Measurements from ENCODE around the gene DCTN2. TPM values are rescaled to one million over a fixed set of nuclear protein-coding genes. Genes with fewer than 3 reads are reported as not detected.
A peak's percentile ranks its signal among the peaks of the same experiment; 100 is the strongest.

Gene DCTN2
- polyA plus RNA-seq, 1 donor from 2014 or later, result 79.0 TPM

GRCh38 chr12:57548488-57548887 is 1.5 kb upstream of the DCTN2 start:
- Mint-ChIP-seq H3K27ac (peak overlapping the region in 1 of 3 donors; percentile 16), H3K27me3 (peaks cover 3% of the 10 kb centered on the region), H3K4me3 (peak overlapping the region in 3 of 4 donors; percentile 41 to 68 (median 49)), H3K9me3 (no peaks in the 10 kb centered on the region), H3K4me1 (peaks cover 16 to 32% (median 29%) of the 10 kb centered on the region in 3 donors), H3K36me3 (no peaks in the 10 kb centered on the region)

GRCh38 chr12:57548013-57548315 is 972 bp upstream of the DCTN2 start:
- Mint-ChIP-seq H3K4me1 (peaks cover 16 to 31% (median 29%) of the 10 kb centered on the region in 3 donors), H3K36me3 (no peaks in the 10 kb centered on the region), H3K27me3 (peaks cover 3% of the 10 kb centered on the region), H3K4me3 (no peak overlapping the region), H3K27ac (no peak overlapping the region), H3K9me3 (no peaks in the 10 kb centered on the region)

- H3K4me1 Mint-ChIP-seq, result peaks cover 16 to 31% (median 29%) of the 10 kb centered on the region in 3 donors
- peaks cover 3% of the 10 kb centered on the region for H3K27me3 Mint-ChIP-seq
- H3K9me3 Mint-ChIP-seq, result no peaks in the 10 kb centered on the region
- H3K36me3 Mint-ChIP-seq, result no peaks in the 10 kb centered on the region
- peak overlapping the region; percentile 95 to 99 (median 97) for H3K4me3 Mint-ChIP-seq
- peak overlapping the region; percentile 34 to 94 (median 89) for H3K27ac Mint-ChIP-seq
Observed at GRCh38 chr12:57547288-57548012, 458 bp upstream of the DCTN2 start.

GRCh38 chr12:57545809-57546437 is 1.1 kb downstream of the DCTN2 start:
- Mint-ChIP-seq H3K4me1 (peaks cover 16 to 31% (median 30%) of the 10 kb centered on the region in 3 donors), H3K36me3 (peaks cover 2% of the 10 kb centered on the region), H3K27me3 (peaks cover 3% of the 10 kb centered on the region), H3K27ac (peak overlapping the region in 2 of 3 donors; percentile 46 to 94), H3K4me3 (peak overlapping the region; percentile 95 to 99 (median 97)), H3K9me3 (no peaks in the 10 kb centered on the region)

- H3K9me3 Mint-ChIP-seq, result no peaks in the 10 kb centered on the region
- H3K4me1 Mint-ChIP-seq, result peaks cover 16 to 29% (median 26%) of the 10 kb centered on the region in 3 donors
- peak overlapping the region in 1 of 4 donors; percentile 7 for H3K4me3 Mint-ChIP-seq
- peaks cover 2% of the 10 kb centered on the region for H3K36me3 Mint-ChIP-seq
- H3K27ac Mint-ChIP-seq, result no peak overlapping the region
- H3K27me3 Mint-ChIP-seq, result no peaks in the 10 kb centered on the region
Observed at GRCh38 chr12:57543581-57543980, 3.4 kb downstream of the DCTN2 start.

- H3K4me3 Mint-ChIP-seq, result no peak overlapping the region
- H3K27me3 Mint-ChIP-seq, result no peaks in the 10 kb centered on the region
- H3K27ac Mint-ChIP-seq, result no peak overlapping the region
- no peaks in the 10 kb centered on the region for H3K9me3 Mint-ChIP-seq
- peaks cover 4% of the 10 kb centered on the region for H3K36me3 Mint-ChIP-seq
- peaks cover 9 to 22% (median 19%) of the 10 kb centered on the region in 3 donors for H3K4me1 Mint-ChIP-seq
Observed at GRCh38 chr12:57541717-57542116, 5.3 kb downstream of the DCTN2 start.

GRCh38 chr12:57541001-57541400 is 6.0 kb downstream of the DCTN2 start:
- Mint-ChIP-seq H3K36me3 (peaks cover 4% of the 10 kb centered on the region), H3K27me3 (no peaks in the 10 kb centered on the region), H3K9me3 (no peaks in the 10 kb centered on the region), H3K4me1 (peaks cover 4 to 17% (median 16%) of the 10 kb centered on the region in 3 donors), H3K27ac (no peak overlapping the region), H3K4me3 (no peak overlapping the region)

GRCh38 chr12:57539134-57539768 is 7.7 kb downstream of the DCTN2 start:
- peaks cover 0 to 10% (median 6%) of the 10 kb centered on the region in 3 donors for H3K4me1 Mint-ChIP-seq
- no peaks in the 10 kb centered on the region for H3K9me3 Mint-ChIP-seq
- no peak overlapping the region for H3K4me3 Mint-ChIP-seq
- H3K36me3 Mint-ChIP-seq, result peaks cover 4% of the 10 kb centered on the region
- H3K27me3 Mint-ChIP-seq, result no peaks in the 10 kb centered on the region
- no peak overlapping the region for H3K27ac Mint-ChIP-seq

GRCh38 chr12:57536597-57536942 is 10.4 kb downstream of the DCTN2 start:
- Mint-ChIP-seq H3K4me1 (peaks cover 0 to 10% (median 4%) of the 10 kb centered on the region in 3 donors), H3K4me3 (no peak overlapping the region), H3K27ac (no peak overlapping the region), H3K36me3 (peaks cover 4% of the 10 kb centered on the region), H3K27me3 (no peaks in the 10 kb centered on the region), H3K9me3 (no peaks in the 10 kb centered on the region)

GRCh38 chr12:57535764-57536596 is 11.0 kb downstream of the DCTN2 start:
- no peak overlapping the region for H3K27ac Mint-ChIP-seq
- H3K36me3 Mint-ChIP-seq, result peaks cover 2% of the 10 kb centered on the region

GRCh38 chr12:57534991-57535543 is 11.9 kb downstream of the DCTN2 start:
- Mint-ChIP-seq H3K9me3 (no peaks in the 10 kb centered on the region), H3K27me3 (no peaks in the 10 kb centered on the region), H3K4me3 (no peak overlapping the region), H3K36me3 (peaks cover 2% of the 10 kb centered on the region), H3K27ac (no peak overlapping the region), H3K4me1 (peaks cover 0 to 4% (median 3%) of the 10 kb centered on the region in 3 donors)

More at GRCh38 chr12:57535764-57536596, 11.0 kb downstream of the DCTN2 start:
- H3K9me3 Mint-ChIP-seq, result no peaks in the 10 kb centered on the region
- no peak overlapping the region for H3K4me3 Mint-ChIP-seq
- no peaks in the 10 kb centered on the region for H3K27me3 Mint-ChIP-seq
- peaks cover 0 to 7% (median 4%) of the 10 kb centered on the region in 3 donors for H3K4me1 Mint-ChIP-seq

GRCh38 chr12:57534250-57534649 is 12.7 kb downstream of the DCTN2 start:
- H3K4me3 Mint-ChIP-seq, result peak overlapping the region in 1 of 4 donors; percentile 60
- H3K27ac Mint-ChIP-seq, result no peak overlapping the region

GRCh38 chr12:57533108-57533507 is 13.9 kb downstream of the DCTN2 start:
- H3K4me3 Mint-ChIP-seq, result no peak overlapping the region
- no peaks in the 10 kb centered on the region for H3K27me3 Mint-ChIP-seq
- peaks cover under 1% of the 10 kb centered on the region for H3K36me3 Mint-ChIP-seq
- H3K9me3 Mint-ChIP-seq, result no peaks in the 10 kb centered on the region
- H3K27ac Mint-ChIP-seq, result no peak overlapping the region
- peaks cover 0 to 1% (median 0%) of the 10 kb centered on the region in 3 donors for H3K4me1 Mint-ChIP-seq

More at GRCh38 chr12:57534250-57534649, 12.7 kb downstream of the DCTN2 start:
- H3K9me3 Mint-ChIP-seq, result no peaks in the 10 kb centered on the region
- no peaks in the 10 kb centered on the region for H3K27me3 Mint-ChIP-seq
- peaks cover 2% of the 10 kb centered on the region for H3K36me3 Mint-ChIP-seq
- peaks cover 0 to 5% (median 4%) of the 10 kb centered on the region in 3 donors for H3K4me1 Mint-ChIP-seq

- no peaks in the 10 kb centered on the region for H3K36me3 Mint-ChIP-seq
- H3K9me3 Mint-ChIP-seq, result no peaks in the 10 kb centered on the region
- no peaks in the 10 kb centered on the region for H3K27me3 Mint-ChIP-seq
- H3K27ac Mint-ChIP-seq, result peak overlapping the region in 1 of 3 donors; percentile 22
- H3K4me1 Mint-ChIP-seq, result peaks cover 0 to 1% (median 0%) of the 10 kb centered on the region in 3 donors
- no peak overlapping the region for H3K4me3 Mint-ChIP-seq
Observed at GRCh38 chr12:57531836-57532235, 15.2 kb downstream of the DCTN2 start.
